Central memory CD4-positive, alpha-beta T cell (primary cell): ENCODE measurements around the gene CMTM1.
"Not testable (repeated sequence)": the region's sequence is repeated elsewhere in the genome, so short reads cannot be mapped to it uniquely, and the experiment has no call there.

ENCODE experiments used
- DNase-seq: peaks from one replicate; pipeline ENCODE4 v3.0.0; 2022

The CMTM1 gene

GRCh38 chr16:66617010-66617434 lies 50.8 kb downstream of the CMTM1 start:
- no peak for DNase-seq

- DNase-seq: no peak
Measured at GRCh38 chr16:66617728-66618127, 51.5 kb downstream of the CMTM1 start.

GRCh38 chr16:66618588-66619375 lies 52.5 kb downstream of the CMTM1 start:
- no peak for DNase-seq

- no peak for DNase-seq
Measured at GRCh38 chr16:66619534-66620428, 53.5 kb downstream of the CMTM1 start.

GRCh38 chr16:66620429-66620795 lies 54.2 kb downstream of the CMTM1 start:
- no peak for DNase-seq

- DNase-seq: no peak
Measured at GRCh38 chr16:66621973-66622372, 55.7 kb downstream of the CMTM1 start.

GRCh38 chr16:66622863-66623262 lies 56.6 kb downstream of the CMTM1 start:
- no peak for DNase-seq

GRCh38 chr16:66623755-66624154 lies 57.5 kb downstream of the CMTM1 start:
- no peak for DNase-seq

GRCh38 chr16:66627611-66628378 lies 61.6 kb downstream of the CMTM1 start:
- not testable (repeated sequence) for DNase-seq
